ENCODE results near the gene PADI1. TPM values are rescaled to one million over a fixed set of nuclear protein-coding genes. Genes with fewer than 3 reads are reported as not detected.
A peak's percentile ranks its signal among the peaks of the same experiment; 100 is the strongest.
"Not testable (repeated sequence)": the region's sequence is repeated elsewhere in the genome, so short reads cannot be mapped to it uniquely, and the experiment has no call there.

The PADI1 gene
- total and polyA plus RNA-seq, 3 donors from 2014 or later: 0.31 to 1.6 TPM; not detected in 1

DNA sequence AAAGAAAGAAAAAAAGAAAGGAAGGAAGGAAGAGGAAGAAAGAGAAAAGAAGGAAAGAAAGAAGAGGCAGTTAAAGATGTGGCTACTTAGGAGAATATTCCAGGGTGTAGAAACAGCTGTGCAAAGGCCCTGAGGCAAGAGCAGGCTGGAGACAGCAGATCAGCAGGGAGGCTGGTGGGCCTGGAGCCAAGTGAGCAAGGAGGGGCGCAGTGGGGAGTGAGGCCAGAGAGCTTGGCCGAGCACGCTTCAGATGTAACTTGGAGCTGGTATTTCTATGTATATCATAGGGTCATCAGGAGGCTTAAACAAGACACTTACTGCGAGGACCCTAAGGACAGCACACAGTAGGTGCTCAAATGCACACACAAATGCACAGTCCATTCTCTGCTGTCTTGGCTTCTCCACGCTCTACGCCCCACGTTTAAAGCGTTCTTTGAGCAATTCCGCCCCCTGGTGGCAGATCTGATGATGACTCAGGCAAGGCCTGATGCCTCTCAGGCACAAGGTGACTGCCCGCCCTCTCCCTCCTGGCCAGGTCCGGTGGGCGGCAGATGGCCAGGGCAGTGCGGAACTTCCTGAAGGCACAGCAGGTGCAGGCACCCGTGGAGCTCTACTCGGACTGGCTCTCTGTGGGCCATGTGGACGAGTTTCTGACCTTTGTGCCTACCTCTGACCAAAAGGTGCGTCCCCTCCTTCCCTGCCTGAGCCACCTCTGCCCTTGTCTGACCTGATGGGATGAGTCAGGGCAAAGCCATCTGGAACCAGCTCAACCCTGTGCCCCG is 32.0 kb downstream of the PADI1 start:
- no peak overlapping the region for H3K4me3 ChIP-seq
- intact Hi-C loops (cut with DNase I; ENCODE audit: low total_unique reads): loop anchor here (5.0 kb wide), 2 partner anchors 110 to 175 kb away; no protein-coding TSS in a partner anchor
- no peaks in the 10 kb centered on the region for H3K27me3 ChIP-seq
- no peak overlapping the region for H3K27ac ChIP-seq
- no peak for TF ChIP-seq POLR2A (IDR thresholded peaks at IDR 0.05)
- TF ChIP-seq, protein P1, sequence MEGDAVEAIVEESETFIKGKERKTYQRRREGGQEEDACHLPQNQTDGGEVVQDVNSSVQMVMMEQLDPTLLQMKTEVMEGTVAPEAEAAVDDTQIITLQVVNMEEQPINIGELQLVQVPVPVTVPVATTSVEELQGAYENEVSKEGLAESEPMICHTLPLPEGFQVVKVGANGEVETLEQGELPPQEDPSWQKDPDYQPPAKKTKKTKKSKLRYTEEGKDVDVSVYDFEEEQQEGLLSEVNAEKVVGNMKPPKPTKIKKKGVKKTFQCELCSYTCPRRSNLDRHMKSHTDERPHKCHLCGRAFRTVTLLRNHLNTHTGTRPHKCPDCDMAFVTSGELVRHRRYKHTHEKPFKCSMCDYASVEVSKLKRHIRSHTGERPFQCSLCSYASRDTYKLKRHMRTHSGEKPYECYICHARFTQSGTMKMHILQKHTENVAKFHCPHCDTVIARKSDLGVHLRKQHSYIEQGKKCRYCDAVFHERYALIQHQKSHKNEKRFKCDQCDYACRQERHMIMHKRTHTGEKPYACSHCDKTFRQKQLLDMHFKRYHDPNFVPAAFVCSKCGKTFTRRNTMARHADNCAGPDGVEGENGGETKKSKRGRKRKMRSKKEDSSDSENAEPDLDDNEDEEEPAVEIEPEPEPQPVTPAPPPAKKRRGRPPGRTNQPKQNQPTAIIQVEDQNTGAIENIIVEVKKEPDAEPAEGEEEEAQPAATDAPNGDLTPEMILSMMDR (IDR thresholded peaks at IDR 0.05): peak; percentile 83 to 92 (median 88)
- no peaks in the 10 kb centered on the region for H3K9me3 ChIP-seq
- no peaks in the 10 kb centered on the region for H3K36me3 ChIP-seq (ENCODE audit: low read depth, missing control alignments)
- DNase-seq: peak; percentile 93
- no peaks in the 10 kb centered on the region for H3K4me1 ChIP-seq
- WGBS, 2 donors: 29 to 30% methylated on average over 18 of the region's 18 CpGs

DNA sequence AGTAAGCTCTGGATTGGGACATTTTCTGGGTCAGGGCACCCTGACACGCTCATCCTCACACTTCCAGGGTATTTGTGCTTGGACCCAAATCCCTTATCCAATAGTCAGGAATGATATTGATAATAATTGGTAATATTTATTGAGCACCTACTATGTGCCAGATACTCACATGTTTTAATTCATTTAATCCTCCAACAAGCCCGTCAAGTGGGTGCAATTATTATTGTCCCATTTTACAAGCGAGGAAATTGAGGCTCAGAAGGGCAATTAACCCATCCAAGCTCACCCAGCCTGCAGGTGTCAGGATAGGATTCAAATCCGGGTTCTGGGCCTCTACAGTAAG is 32.6 kb downstream of the PADI1 start:
- no peak overlapping the region for H3K27ac ChIP-seq

DNA sequence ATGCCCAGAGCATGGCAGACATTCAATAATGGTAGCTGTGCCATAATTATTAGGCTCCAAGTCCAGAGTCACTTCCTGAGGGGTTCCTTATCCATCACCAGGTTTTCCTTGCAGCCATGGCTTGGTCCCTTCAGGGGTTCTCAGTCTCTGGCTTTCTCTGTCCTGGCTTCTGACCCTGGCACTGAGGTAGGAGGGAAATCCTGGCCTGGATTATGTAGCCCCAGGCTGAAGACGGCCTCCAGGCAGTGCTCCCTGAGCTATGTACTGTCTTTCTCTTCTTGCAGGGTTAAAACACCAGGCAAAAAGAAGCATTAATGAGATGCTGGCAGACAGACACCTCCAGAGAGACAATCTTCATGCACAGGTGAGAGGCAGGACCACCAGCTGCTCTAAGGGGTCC is 34.5 kb downstream of the PADI1 start:
- no peaks in the 10 kb centered on the region for H3K9me3 ChIP-seq
- no peak overlapping the region for H3K27ac ChIP-seq
- H3K4me1 ChIP-seq: no peaks in the 10 kb centered on the region
- 33 to 39% methylated on average over 1 of the region's 1 CpG for WGBS, 2 donors
- H3K4me3 ChIP-seq: no peak overlapping the region
- TF ChIP-seq, protein P1 (IDR thresholded peaks at IDR 0.05): no peak
- no peak for TF ChIP-seq POLR2A (IDR thresholded peaks at IDR 0.05)
- H3K27me3 ChIP-seq: no peaks in the 10 kb centered on the region
- DNase-seq: peak; percentile 82
- intact Hi-C loops (cut with DNase I; ENCODE audit: low total_unique reads): loop anchor here (5.0 kb wide), 2 partner anchors 112 to 177 kb away; no protein-coding TSS in a partner anchor
- H3K36me3 ChIP-seq (ENCODE audit: low read depth, missing control alignments): no peaks in the 10 kb centered on the region

More for the DNA sequence above, 32.6 kb downstream of the PADI1 start:
- Histone ChIP-seq H3K27me3 (no peaks in the 10 kb centered on the region), H3K36me3 (ENCODE audit: low read depth, missing control alignments) (no peaks in the 10 kb centered on the region), H3K4me3 (no peak overlapping the region), H3K4me1 (no peaks in the 10 kb centered on the region), H3K9me3 (no peaks in the 10 kb centered on the region)
- intact Hi-C loops (cut with DNase I; ENCODE audit: low total_unique reads): loop anchor here (5.0 kb wide), 2 partner anchors 110 to 175 kb away; no protein-coding TSS in a partner anchor
- TF ChIP-seq, protein P1 (IDR thresholded peaks at IDR 0.05): no peak
- no peak for TF ChIP-seq POLR2A (IDR thresholded peaks at IDR 0.05)
- DNase-seq: no peak
- 82 to 83% methylated on average over 4 of the region's 4 CpGs for WGBS, 2 donors

DNA sequence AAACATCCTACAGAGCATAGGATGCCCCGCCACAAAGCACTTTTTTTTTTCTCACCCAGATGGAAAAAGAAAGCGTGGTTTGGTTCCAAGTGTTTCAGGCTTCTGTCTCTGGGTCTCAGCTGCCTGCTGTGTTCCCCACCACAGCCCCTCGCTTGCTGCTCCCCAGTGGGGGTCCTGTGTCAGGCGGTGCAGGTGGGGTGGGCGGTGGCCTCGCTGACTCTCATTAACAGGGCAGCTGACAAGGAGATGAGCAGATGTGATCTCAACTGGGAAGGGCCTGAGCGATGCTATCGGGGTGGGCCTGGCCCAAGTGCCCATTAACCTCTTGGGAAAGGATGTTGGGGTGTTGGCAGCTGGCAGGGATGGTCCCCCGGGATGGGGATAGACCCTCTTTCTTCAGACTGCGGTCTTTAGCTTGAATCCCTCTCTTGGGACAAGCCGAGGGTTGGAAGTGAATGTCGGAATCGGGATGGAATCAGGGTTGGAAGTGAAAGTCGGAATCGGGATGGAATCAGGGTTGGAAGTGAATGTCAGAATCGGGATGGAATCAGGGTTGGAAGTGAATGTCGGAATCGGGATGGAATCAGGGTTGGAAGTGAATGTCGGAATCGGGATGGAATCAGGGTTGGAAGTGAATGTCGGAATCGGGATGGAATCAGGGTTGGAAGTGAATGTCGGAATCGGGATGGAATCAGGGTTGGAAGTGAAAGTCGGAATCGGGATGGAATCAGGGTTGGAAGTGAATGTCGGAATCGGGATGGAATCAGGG is 36.3 kb downstream of the PADI1 start:
- H3K9me3 ChIP-seq; H3K4me3 ChIP-seq; intact Hi-C loops (cut with DNase I; ENCODE audit: low total_unique reads); H3K27me3 ChIP-seq; H3K27ac ChIP-seq; DNase-seq; H3K36me3 ChIP-seq (ENCODE audit: low read depth, missing control alignments); H3K4me1 ChIP-seq: not testable (repeated sequence)
- 50 to 61% methylated on average over 27 to 28 of the region's 28 CpGs for WGBS, 2 donors

DNA sequence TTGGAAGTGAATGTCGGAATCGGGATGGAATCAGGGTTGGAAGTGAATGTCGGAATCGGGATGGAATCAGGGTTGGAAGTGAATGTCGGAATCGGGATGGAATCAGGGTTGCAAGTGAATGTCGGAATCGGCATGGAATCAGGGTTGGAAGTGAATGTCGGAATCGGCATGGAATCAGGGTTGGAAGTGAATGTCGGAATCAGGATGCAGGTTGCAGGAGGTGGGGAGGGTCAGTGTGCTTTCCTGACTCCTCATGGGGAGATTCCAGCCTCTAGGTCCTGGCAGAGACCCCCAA is 36.8 kb downstream of the PADI1 start:
- H3K36me3 ChIP-seq (ENCODE audit: low read depth, missing control alignments); H3K27ac ChIP-seq; H3K9me3 ChIP-seq; H3K27me3 ChIP-seq; DNase-seq; H3K4me1 ChIP-seq; intact Hi-C loops (cut with DNase I; ENCODE audit: low total_unique reads); H3K4me3 ChIP-seq: not testable (repeated sequence)
- 62 to 83% methylated on average over 11 of the region's 11 CpGs for WGBS, 2 donors

Data from testis (tissue), 3 donors.